GM21576 (cell line): ENCODE measurements around the gene CMSS1.

Experiments
- ATAC-seq: cut with Tn5 transposase; IDR thresholded peaks from one replicate; pipeline ENCODE4 v1.9.1; 2021; ENCODE audit warnings: mild to moderate bottlenecking, moderate library complexity; ENCODE audit not compliant: unreplicated experiment

CMSS1 gene

DNA sequence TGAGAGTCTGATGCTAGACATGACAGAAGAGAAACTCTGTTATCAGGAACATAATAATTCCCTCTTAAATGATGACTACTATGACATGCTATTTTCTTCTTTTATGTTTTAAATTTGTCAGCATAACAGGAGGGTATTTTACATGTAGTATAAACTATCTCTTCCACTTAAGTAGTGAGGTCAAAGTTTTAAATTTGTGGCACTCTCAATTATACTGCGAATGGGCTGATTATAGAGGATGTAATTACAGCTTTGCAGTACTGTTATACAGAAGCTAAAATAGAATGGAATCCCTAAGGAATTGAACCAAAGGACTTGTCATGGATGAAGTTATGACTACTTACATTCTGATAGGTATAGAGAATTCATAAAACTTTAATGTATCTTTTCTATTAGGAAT is 34.3 kb downstream of the CMSS1 start:
- ATAC-seq = no peak

- ATAC-seq = no peak
These were observed 35.2 kb downstream of the CMSS1 start for GRCh38 chr3:99852851-99853250.

DNA sequence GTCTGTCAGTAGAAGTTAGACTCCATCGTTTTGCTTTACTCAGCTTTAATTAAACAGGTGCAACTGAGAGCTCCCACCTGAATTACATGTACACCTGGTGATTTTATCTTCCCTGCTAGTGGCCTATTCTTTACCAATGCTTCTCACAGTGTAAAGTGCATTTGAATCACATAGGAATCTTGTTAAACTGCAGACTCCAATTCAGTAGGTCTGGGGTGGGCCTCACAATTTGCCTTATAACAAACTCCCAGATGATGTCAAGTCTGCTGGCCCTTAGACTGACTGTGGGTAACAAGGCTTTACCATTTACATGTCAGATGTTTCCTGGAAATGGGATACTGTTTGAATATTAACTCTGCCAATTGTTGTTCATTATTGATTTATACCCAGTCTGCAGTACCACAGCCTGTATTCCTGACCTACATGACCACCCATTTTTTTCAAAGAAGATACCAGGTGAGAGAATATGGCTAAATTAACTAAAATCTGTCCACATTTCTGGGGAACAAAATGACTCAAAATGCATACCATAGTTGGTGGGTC is 37.2 kb downstream of the CMSS1 start:
- no peak for ATAC-seq

- ATAC-seq = no peak
These were observed 38.2 kb downstream of the CMSS1 start for GRCh38 chr3:99855900-99856299.

DNA sequence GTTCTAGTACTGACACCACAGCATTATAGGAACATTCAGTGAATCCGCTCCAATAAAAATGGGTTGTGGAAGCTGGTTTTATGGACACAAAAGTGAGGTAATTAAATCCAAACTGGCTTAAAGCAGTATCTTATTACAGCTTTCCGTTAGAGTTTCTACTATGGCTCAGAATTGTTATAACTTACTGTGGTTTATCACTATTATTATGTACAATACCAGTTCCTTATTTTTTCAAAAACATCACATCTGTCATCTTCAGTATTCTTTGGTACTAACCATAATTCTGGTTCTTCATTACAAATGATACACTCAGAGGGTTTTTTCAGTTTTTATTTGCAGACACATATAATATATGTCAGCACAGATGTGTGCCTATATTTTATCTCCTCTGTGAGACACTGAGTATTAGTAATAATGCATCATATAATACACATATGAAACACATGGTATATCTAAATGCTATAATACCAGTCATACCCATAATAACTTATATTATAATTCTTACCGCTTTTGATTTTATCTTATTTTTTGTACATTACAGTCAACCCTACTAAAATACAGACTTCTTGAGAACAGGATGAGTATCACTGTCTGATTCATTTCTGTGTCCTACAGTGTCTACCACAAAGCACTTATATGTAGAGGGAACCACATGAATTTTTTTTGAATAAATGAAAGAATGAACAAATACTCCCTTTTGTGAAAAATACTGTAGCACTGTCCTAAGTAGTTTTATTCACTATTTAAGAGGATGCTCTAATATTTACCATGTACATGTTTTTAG is 39.0 kb downstream of the CMSS1 start:
- no peak for ATAC-seq

DNA sequence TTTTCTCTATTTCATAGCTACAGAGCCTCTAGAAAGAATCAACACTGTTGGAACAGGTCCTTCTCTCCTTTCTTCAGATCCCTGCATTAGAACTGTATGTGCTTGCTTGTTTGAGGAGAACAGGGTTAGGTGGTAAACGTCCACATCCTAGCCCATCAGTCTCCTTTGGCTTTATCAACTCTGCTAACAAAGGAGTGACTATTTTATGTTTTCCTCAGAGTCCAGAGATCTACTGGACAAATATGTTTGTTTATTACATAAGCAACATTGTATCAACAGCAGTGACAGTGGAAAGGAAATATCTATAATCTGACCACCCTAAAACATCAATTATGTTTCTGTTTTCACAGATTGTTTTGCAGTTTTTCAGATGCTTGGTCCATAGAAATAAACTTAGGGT is 39.6 kb downstream of the CMSS1 start:
- no peak for ATAC-seq

GRCh38 chr3:99858469-99858868 is 40.8 kb downstream of the CMSS1 start:
- no peak for ATAC-seq

GRCh38 chr3:99859825-99860224 is 42.2 kb downstream of the CMSS1 start:
- no peak for ATAC-seq

DNA sequence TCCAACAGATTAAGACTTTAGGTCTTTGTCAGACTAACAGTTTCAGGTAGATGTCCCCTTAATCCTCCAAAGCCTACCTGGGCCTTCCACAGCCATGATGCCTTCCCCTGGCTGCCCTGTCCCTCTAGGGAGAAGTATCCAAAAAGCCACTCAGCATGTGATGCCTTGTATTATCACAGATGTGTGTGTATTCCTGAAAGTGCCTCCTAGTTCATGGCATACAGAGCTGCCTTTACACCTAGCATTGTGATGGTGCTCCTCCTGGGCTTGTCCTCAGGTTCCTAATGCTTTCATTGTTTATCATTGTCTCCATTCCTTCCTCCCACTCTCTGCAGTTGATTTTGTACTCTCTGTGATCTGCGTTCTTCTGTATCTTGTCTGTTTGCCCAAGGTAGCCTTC is 43.6 kb downstream of the CMSS1 start:
- no peak for ATAC-seq

GRCh38 chr3:99862208-99862607 is 44.5 kb downstream of the CMSS1 start:
- ATAC-seq = no peak

- no peak for ATAC-seq
These were observed 45.3 kb downstream of the CMSS1 start for GRCh38 chr3:99863002-99863401.

- no peak for ATAC-seq
These were observed 45.9 kb downstream of the CMSS1 start for GRCh38 chr3:99863588-99863987.

DNA sequence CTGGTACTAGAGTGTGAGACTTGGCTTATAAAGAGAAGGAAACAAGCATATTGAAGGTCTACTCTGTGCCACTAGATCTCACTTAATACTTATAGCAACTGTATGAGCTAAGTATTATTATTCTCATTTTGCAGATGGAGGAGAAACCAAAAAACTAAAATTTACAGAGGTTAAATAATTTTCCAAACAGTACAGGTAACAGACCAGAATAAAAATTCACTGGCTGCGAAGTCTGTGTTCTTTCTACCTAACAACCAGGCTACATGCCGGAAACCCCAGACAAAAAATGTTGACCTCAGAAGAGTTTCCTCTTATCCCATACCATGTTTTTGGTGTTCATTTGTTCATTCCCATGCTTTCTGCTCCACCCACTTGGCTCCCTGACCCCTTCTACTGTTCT is 46.6 kb downstream of the CMSS1 start:
- ATAC-seq = no peak

DNA sequence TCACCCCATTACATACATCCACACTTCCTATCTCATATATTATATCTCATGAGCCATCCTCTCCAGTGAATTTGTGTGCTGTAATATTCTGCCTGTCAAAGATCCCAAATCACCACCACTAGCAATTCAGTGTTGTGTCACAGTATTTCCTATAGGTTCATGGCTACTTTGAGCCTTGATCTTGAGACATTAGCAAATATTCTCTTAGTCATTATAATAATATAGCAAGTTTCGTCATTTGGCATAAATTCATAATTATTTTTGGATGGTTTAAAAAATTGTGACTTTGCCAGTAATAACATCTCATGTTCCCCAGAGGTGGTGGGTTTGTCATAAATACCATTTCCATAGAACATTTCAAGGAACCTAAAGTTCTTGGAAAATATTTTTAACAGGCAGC is 47.7 kb downstream of the CMSS1 start:
- no peak for ATAC-seq

GRCh38 chr3:99866261-99866761 is 48.6 kb downstream of the CMSS1 start:
- no peak for ATAC-seq

DNA sequence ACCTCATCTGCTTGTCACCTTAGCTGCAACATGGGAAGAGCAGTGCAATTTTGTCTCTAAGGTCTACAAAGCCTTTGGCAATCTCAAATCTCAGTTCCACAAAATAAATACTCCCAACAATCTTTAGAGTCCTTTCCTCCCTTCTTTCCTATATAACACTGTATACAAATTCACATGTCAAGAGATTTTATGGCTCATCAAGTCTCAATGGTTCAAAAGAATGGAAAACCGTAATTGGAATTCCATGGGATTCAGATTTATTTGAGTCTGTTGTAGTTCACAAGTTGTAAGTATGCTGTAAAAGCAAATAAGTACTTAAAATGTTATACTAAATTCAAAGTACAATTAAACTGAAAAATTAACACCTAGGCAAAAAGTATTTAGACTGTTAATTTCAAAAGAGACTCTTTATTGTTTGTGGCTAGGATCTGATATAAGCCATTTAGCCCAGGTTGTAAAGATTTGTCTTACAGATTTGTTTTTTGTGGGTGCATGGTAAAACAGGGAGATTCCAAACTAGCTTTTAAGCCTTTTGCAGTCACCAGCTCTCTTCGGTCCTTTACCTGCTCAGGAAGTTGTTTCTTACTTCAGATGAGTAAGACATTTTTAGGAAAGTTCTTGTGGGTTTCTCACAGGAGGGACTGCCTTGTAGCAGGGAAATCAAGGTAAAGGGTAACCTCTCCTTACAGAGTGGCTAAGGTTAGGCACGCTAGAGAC is 50.1 kb downstream of the CMSS1 start:
- ATAC-seq = no peak

DNA sequence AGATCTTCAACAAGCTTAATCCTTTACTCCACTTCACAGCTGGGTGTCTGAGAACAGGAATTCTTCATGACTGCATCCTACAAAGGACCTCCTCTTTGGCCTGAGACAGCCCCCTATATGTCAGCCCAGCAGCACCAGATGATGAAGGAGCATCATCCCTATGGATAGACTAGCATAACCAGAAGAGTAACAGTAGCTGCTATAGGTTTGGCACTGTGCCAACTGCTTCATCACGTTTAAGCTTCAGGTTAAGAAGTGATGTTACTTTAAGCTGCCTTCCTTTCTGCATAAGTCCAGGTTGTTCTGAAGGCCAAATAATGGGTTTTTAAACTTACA is 50.6 kb downstream of the CMSS1 start:
- ATAC-seq = no peak

DNA sequence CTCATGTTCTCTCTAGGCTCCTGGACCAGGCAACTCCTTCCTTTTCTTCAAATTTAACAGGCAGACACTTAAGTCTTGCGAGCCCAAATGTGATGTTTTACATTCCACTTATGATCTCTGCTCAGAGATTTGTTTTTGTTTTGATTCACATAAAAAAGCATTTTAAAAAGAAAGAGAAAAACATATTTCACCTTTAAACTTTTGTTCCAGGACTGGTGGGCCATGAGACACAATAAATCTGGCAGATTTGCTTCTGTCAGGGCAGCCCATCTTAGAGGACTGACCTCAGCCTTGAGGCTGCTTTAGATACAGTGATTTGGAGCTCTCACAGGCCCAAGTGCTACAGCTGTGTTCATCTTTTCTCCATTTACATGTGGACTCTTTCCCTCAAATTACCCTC is 52.0 kb downstream of the CMSS1 start:
- no peak for ATAC-seq

- ATAC-seq = no peak
These were observed 53.0 kb downstream of the CMSS1 start for GRCh38 chr3:99870712-99871111.

DNA sequence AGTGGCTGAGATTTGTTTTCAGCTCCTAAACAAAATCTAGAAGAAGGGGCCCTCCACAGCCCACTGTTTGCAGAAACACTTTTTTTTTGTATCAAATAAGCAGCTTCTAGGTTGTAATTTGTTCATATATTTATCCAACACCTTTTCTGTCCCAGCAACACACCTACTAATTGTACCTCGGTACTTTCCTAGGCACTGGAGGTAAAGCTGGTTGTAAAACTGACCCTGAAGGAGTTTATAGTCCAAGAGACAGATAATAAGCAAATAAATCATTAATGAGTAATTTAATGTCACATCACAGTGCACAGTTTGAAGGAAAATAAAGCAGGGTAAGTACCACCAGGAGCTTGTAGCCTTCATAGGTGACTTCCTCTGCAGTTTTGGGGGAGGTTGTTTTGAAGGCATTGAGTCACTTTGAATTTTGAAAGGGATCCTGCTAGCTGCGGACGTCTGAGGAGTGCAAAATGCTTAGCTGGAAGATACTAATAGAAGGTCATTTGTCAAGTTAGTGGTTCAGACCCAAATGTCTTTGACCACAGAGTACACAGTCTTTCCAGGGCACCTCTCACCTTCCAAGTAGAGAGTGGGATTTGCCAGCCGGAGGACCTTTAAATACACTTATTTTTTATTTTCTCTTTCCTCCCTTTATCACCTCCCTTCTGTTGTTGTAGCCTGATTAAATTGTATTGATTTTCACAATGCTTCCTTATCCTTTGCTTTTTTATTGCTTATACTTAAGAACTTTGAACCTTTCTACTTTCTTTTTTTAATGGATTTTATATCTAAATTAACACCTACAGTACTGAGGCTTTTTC is 53.8 kb downstream of the CMSS1 start:
- no peak for ATAC-seq

DNA sequence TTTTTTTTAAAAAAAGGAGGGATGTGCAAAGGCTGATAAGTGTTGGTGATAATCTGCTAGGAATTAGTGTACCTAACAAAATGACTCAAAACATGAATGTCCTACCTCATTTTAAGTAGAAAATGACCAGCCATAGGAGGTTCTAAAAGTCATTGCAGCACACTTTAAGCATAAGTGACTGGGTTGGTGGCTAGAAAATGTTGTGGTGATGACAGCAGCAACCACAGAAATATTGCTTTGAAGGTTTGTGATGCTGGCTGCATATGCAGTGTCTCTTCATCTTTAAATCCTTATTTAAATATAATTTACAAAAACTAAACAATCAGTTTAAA is 55.2 kb downstream of the CMSS1 start:
- ATAC-seq = peak; percentile 37
